ENCODE data around the gene METTL9. TPM values are rescaled to one million over a fixed set of nuclear protein-coding genes. Genes with fewer than 3 reads are reported as not detected.
A peak's percentile ranks its signal among the peaks of the same experiment; 100 is the strongest.
"Not testable (repeated sequence)": the region's sequence is repeated elsewhere in the genome, so short reads cannot be mapped to it uniquely, and the experiment has no call there.

Gene METTL9
- total RNA-seq, 1 donor from 2014 or later, result 113 TPM

DNA sequence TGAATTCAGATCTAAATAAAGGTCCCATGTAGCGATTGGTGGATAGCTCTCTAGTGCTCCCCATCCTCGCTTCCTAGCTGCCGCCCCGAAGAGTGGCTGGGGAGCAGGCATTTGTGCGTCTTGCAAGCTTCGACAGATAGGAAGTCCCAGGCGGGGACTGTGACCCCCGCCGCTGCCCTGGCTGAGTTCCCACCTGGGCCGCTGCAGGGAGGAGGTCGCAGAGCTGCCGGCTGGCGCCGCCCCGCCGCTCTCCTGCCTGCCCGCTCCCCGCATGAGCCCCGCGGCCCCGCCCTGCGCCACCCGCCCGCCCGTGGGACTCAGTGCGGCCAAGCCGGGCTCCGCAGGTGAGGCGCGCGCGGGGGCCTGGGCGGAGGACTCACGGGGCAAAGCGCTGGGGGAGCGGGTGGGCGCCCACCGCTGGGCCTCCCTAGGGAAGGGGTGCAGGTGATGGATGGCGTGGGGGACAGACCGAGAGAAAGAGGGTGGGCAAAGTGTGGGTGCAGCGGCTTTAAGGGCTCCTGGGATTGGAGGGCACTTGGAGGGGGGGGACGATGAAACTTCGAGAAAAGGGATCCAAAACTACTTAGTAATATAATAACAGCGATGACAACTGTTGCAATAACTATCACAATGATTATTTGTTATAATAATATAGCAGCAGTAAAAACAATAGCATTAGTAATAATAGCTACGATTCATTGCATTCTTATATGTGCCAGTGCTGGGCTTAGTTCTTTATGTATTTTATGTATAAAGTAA lies 64.7 kb downstream of the METTL9 start, which contains the start of gene OTOA:
Gene OTOA, plus strand, starts transcription at position 80 of the 759 bp plus-strand sequence. CDS start 14,547 bp downstream, outside the sequence.
- no peak for DNase-seq

GRCh38 chr16:21664801-21665492 lies 65.6 kb downstream of the METTL9 start:
- DNase-seq, result no peak

DNA sequence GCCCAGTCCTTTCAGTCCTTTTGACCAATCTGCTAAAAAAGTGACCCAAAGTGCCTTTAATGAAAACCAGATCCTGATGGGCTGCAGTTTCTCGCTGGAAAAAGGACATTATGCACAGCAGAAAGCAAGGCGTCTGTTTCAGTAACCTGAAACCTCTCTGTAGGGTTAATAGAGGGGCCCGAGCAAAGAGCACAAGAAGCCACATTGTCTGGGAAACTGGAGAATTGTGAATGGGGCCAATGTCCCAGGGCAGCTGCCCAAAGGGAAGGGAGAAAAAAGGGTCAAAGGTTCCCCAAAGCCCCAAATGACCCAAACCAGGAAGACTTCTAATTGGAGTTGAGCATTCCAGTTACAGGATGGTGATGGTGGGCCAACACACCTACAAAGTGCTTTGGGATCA lies 67.4 kb downstream of the METTL9 start:
- no peak for DNase-seq

GRCh38 chr16:21667575-21667974 lies 68.2 kb downstream of the METTL9 start:
- no peak for DNase-seq

- no peak for DNase-seq
These were observed 74.1 kb downstream of the METTL9 start for GRCh38 chr16:21673469-21673868.

DNA sequence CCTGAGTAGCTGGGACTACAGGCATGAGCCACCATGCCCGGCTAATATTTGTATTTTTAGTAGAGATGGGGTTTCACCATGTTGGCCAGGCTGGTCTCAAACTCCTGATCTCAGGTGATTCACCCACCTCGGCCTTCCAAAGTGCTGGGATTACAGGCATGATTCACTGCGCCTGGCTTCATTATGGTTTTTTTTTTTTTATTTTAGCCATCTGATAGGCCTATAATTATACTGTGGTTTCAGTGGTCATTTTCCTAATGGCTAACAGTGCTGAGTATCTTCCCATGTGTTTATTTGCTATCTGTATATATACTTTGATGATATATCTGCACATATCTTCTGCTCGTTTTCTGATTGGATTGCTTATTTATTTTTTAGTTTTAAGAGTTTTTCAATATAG lies 75.1 kb downstream of the METTL9 start:
- DNase-seq, result not testable (repeated sequence)

GRCh38 chr16:21680714-21681113 lies 81.3 kb downstream of the METTL9 start:
- DNase-seq, result not testable (repeated sequence)

GRCh38 chr16:21683184-21683583 lies 83.8 kb downstream of the METTL9 start:
- DNase-seq, result no peak

DNA sequence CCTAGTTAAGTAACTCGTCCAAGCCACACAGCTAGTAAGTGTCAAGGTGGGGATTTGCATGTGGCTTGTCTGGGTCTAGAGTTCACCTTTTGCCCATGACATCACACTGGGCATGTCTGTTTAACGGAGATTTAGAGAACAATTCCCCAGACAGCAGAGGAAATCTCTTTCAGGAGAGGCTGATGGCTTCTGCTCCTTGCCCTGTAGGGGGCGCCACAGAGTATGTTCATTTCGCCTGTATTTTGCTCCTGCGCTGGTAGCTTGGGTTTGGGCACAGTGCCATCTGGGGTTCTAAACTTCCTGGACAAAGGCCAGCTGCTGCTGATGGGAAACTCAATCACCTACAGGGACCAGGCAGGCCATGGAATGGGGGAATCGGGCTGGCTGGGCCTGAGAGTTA lies 84.8 kb downstream of the METTL9 start:
- no peak for DNase-seq

GRCh38 chr16:21685034-21685455 lies 85.7 kb downstream of the METTL9 start:
- DNase-seq, result no peak

GRCh38 chr16:21689107-21689506 lies 89.7 kb downstream of the METTL9 start:
- DNase-seq, result no peak

- DNase-seq, result not testable (repeated sequence)
These were observed 91.6 kb downstream of the METTL9 start for GRCh38 chr16:21690967-21691366.

- DNase-seq, result peak; percentile 31
These were observed 95.2 kb downstream of the METTL9 start for GRCh38 chr16:21694609-21695008.

DNA sequence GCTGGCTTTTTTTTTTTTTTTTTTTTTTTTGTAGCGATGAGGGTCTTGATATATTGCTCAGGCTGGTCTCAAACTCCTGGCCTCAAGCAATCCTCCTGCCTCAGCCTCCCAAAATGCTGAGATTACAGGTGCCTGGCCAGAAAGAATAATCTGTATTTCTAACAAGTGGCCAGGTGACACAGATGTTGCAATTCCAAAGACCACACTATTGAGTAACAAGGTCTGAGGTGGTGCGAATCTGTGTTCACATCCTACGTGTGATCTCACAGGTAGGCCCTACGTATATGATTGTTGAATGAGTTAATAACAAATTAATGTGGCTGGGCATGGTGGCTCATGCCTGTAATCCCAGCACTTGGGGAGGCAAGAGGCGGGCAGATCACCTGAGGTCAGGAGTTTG lies 97.7 kb downstream of the METTL9 start:
- no peak for DNase-seq

DNA sequence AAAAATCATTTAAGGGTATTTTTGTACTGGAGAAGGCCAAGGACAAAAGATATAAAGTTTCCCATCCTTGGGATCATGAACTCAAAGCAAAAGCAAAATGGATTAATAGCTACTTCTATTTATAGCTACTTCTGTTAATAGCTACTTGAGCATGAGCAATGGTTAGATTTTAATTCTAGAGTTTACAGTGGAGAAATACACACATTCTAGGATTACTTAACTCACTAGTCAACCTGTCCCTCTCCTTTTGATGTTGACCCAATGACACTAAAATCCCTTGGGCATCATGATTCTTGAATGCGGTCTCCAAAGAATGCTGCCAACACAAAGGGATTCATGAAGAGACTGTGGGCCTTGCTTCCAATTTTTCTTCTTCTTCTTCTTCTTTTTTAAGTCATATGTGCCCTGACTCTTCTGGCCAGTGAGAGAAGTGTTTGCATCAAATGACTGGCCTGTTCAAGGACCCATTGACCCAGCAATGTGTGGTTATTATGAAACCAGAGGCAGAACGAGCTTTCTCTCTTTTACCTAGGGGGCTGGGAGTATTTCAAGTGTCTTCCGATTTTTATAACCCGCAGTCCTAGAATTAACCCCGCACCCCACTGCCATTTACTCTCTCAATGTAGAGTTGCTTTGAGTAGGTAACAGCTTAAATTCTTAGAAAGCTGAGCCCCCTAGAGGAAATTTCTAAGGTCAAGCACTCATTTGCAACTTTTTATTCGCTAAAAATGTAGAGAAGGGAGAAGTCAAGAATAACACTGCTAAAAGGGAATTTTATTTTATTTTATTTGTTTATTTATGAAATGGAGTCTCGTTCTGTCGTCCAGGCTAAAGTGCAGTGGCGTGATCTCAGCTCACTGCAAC lies 99.0 kb downstream of the METTL9 start:
- DNase-seq, result no peak

GRCh38 chr16:21701271-21701670 lies 101.9 kb downstream of the METTL9 start:
- DNase-seq, result no peak

DNA sequence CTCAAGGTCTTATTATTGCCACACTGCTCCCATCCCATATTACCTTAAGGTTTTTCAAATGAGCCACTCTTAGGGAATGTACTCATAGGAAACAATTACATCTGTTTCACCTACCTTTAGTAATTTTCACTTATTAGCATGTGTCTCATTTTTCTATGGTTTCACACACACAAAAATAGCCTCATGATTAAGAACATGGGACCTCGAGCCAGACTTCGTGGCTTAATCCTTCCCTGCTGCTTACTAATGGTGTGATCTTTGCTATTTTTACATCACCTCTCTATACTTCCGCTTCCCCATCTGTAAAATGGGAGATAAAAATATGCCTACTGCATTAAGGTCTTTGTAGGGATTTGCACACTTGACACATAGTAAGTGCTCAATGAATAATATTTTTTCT lies 102.9 kb downstream of the METTL9 start:
- DNase-seq, result no peak

GRCh38 chr16:21703156-21703555 lies 103.8 kb downstream of the METTL9 start:
- no peak for DNase-seq

DNA sequence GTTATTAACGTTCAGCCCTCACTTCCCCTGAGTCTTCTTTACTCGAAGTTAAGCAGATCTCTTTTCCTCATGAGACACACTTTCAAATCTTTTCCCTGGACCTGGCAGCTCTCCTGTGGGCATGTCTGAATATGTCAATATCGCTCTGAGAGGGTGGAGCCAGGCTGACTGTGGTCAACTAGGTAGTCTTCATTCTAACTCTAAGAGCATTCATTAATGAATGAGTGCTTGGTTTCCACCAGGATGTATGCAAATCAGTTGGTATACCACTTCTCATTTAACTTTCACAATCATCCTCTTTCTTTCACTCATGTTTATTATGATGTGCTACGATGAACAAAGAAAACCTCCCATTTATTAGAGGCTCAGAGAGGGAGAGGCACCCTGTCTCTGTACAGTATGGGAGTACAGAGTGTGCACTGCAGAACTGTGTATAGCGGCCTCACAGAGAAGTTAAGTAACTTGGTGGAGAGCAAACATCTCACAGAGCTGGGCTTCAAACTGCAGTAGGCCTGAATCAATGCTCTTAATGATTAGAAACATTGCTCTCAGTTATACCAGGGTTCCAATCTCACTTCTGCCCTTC lies 104.3 kb downstream of the METTL9 start:
- DNase-seq, result no peak

DNA sequence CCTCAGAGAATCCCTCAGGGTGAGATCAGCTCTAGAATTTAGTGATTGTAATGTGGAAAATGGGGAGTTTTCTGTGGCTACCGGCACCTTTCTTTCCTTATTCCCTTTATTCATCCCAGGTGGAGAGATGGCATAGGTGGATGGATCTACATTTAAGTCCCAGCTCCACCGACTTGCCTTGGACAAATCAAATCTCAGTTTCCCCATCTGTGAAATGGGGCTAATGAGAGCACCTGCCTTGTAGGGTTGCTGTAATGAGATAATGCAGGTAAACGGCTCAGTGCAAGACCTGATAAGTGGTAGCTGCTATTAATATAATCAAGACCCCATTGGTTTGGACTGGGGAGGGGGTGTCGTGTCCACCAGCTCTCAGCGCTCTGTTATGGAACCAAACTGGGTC lies 104.9 kb downstream of the METTL9 start:
- DNase-seq, result no peak

- no peak for DNase-seq
These were observed 105.4 kb downstream of the METTL9 start for GRCh38 chr16:21704733-21705132.

Measured in skin of body (tissue), 2 donors.